HepG2 (cell line): ENCODE results near the gene TMEM217. TPM values are rescaled to one million over a fixed set of nuclear protein-coding genes. Genes with fewer than 3 reads are reported as not detected.

Experiments used
- ATF4 ChIP-seq, 2 experiments: fragments of 450-650 bp in 1 of 2; sonication (generic) in 1 of 2; formaldehyde crosslinking; IDR thresholded peaks; 2 replicates each; pipeline versions ENCODE4 v1.5.0 to v1.8.0; 2020 to 2022; ENCODE audit warnings: mild to moderate bottlenecking in 1 of 2, missing genetic modification reagents in 1 of 2
- KLF6 ChIP-seq: IDR thresholded peaks from 2 replicates; pipeline ENCODE4 v1.8.0; 2016; ENCODE audit warnings: missing biosample characterization, missing genetic modification reagents
- MEIS1 ChIP-seq: sonication (generic); formaldehyde crosslinking; IDR thresholded peaks from 2 replicates; pipeline ENCODE4 v1.9.0; 2021; ENCODE audit warnings: mild to moderate bottlenecking, missing genetic modification reagents, moderate library complexity, borderline replicate concordance
- SAFB2 ChIP-seq: sonication (generic); formaldehyde crosslinking; IDR thresholded peaks from 2 replicates; pipeline ENCODE4 v1.5.1; 2020; ENCODE audit warnings: missing genetic modification reagents, low read depth, mild to moderate bottlenecking, borderline replicate concordance
- ZBTB39 ChIP-seq: sonication (generic); formaldehyde crosslinking; IDR thresholded peaks from 2 replicates; pipeline ENCODE4 v1.5.0; 2020; ENCODE audit warnings: missing genetic modification reagents
- ZBTB42 ChIP-seq: sonication (generic); formaldehyde crosslinking; IDR thresholded peaks from 2 replicates; pipeline ENCODE4 v1.5.0; 2020; ENCODE audit warnings: mild to moderate bottlenecking, missing genetic modification reagents
- ZNF138 ChIP-seq: sonication (generic); formaldehyde crosslinking; IDR thresholded peaks from 2 replicates; pipeline ENCODE4 v1.5.0; 2020; ENCODE audit warnings: mild to moderate bottlenecking, low read depth, missing genetic modification reagents
- ZNF407 ChIP-seq: sonication (generic); formaldehyde crosslinking; IDR thresholded peaks from one replicate; pipeline ENCODE4 v1.5.1; 2020; ENCODE audit warnings: mild to moderate bottlenecking, missing genetic modification reagents; ENCODE audit errors: not compliant biosample characterization
- ZNF747 ChIP-seq: sonication (generic); formaldehyde crosslinking; IDR thresholded peaks from 2 replicates; pipeline ENCODE4 v1.8.1; 2023; ENCODE audit warnings: missing genetic modification reagents, mild to moderate bottlenecking, borderline replicate concordance
- ZNF772 ChIP-seq: sonication (generic); formaldehyde crosslinking; IDR thresholded peaks from 2 replicates; pipeline ENCODE4 v1.5.0; 2020; ENCODE audit warnings: mild to moderate bottlenecking, missing genetic modification reagents
- polyA plus RNA-seq, 8 experiments: library from polyadenylated mRNA; depleted of rRNA in 3 of 8; stranded (reverse) in 7 of 8; unstranded in 1 of 8; fragments of >200 nt; fragmentation: Illumina TruSeq in 4 of 8; extraction: Trizol in 4 of 8; gene quantifications; 2 replicates each; pipeline versions ENCODE4 v1.2.1 to v1.2.3, GENCODE V29; 2011 to 2016; ENCODE audit warnings: low read depth in 4 of 8, missing spikeins in 1 of 8, mixed read lengths in 1 of 8; ENCODE audit not compliant: insufficient read depth in 1 of 8
- total RNA-seq, 5 experiments: library from RNA; depleted of rRNA; stranded (reverse); fragments of >200 nt; fragmentation: Illumina TruSeq; extraction: Trizol; gene quantifications; 2 replicates each; pipeline ENCODE4 v1.2.3, GENCODE V29; 2016; ENCODE audit warnings: low read depth in 1 of 5
- TF ChIP-seq, protein P1 (sequence below): sonication (generic); formaldehyde crosslinking; IDR thresholded peaks from 2 replicates; pipeline ENCODE4 v1.4.0; 2020; ENCODE audit warnings: missing genetic modification reagents
- TF ChIP-seq, protein P2 (sequence below): sonication (generic); formaldehyde crosslinking; IDR thresholded peaks from 2 replicates; pipeline ENCODE4 v1.5.1; 2020; ENCODE audit warnings: missing genetic modification reagents, mild to moderate bottlenecking, borderline replicate concordance

TMEM217 gene
- total and polyA plus RNA-seq, 2 of the 13 experiments (the other 11 are each of a cell fraction or from before 2014, with no cell fraction given) = 2.3 to 3.4 TPM

- TF ChIP-seq ZBTB39 (CRISPR knock-in tag) = 0 out of 2 replicates have a peak, but pooled peaks have one; percentile 51
- TF ChIP-seq KLF6 (CRISPR knock-in tag) = 0 out of 2 replicates have a peak, but pooled peaks have one; percentile 52
- TF ChIP-seq, protein P1, sequence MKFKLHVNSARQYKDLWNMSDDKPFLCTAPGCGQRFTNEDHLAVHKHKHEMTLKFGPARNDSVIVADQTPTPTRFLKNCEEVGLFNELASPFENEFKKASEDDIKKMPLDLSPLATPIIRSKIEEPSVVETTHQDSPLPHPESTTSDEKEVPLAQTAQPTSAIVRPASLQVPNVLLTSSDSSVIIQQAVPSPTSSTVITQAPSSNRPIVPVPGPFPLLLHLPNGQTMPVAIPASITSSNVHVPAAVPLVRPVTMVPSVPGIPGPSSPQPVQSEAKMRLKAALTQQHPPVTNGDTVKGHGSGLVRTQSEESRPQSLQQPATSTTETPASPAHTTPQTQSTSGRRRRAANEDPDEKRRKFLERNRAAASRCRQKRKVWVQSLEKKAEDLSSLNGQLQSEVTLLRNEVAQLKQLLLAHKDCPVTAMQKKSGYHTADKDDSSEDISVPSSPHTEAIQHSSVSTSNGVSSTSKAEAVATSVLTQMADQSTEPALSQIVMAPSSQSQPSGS (CRISPR knock-in tag) = 0 out of 2 replicates have a peak, but pooled peaks have one; percentile 32
- no peak for TF ChIP-seq ZBTB42 (CRISPR knock-in tag)
- TF ChIP-seq, protein P2, sequence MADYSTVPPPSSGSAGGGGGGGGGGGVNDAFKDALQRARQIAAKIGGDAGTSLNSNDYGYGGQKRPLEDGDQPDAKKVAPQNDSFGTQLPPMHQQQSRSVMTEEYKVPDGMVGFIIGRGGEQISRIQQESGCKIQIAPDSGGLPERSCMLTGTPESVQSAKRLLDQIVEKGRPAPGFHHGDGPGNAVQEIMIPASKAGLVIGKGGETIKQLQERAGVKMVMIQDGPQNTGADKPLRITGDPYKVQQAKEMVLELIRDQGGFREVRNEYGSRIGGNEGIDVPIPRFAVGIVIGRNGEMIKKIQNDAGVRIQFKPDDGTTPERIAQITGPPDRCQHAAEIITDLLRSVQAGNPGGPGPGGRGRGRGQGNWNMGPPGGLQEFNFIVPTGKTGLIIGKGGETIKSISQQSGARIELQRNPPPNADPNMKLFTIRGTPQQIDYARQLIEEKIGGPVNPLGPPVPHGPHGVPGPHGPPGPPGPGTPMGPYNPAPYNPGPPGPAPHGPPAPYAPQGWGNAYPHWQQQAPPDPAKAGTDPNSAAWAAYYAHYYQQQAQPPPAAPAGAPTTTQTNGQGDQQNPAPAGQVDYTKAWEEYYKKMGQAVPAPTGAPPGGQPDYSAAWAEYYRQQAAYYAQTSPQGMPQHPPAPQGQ = 0 out of 2 replicates have a peak, but pooled peaks have one; percentile 79
- peak; percentile 40; the same call in 1 of the 2 replicates for TF ChIP-seq ZNF747 (CRISPR knock-in tag)
- no peak for TF ChIP-seq ATF4 (CRISPR knock-in tag; IDR thresholded peaks at IDR 0.05)
- TF ChIP-seq ZNF138 (CRISPR knock-in tag) = peak; percentile 42; the same call in 1 of the 2 replicates
- no peak for TF ChIP-seq MEIS1 (CRISPR knock-in tag)
- peak; percentile 54; the same call in 1 of the 2 replicates for TF ChIP-seq ZNF772 (CRISPR knock-in tag)
- TF ChIP-seq ZNF407 (CRISPR knock-in tag) = peak; percentile 31
- TF ChIP-seq SAFB2 (CRISPR knock-in tag) = no peak
These were observed 36.3 kb downstream of the TMEM217 start (continued) for GRCh38 chr6:37221585-37222124.
